Body of pancreas (tissue), 4 donors: ENCODE measurements around the gene PIGR.
"Not testable (repeated sequence)": the region's sequence is repeated elsewhere in the genome, so short reads cannot be mapped to it uniquely, and the experiment has no call there.

Experiments used
- CTCF ChIP-seq, 7 experiments: fragments of 450-650 bp in 4 of 7; fragments of 200-600 bp in 3 of 7; sonication (generic) in 3 of 7; IDR thresholded peaks; one replicate each; pipeline ENCODE4 v1.5.1; 2016 to 2019; ENCODE audit warnings: antibody characterized with exemption in 7 of 7
- POLR2A ChIP-seq, 3 donors: fragments of 450-650 bp; IDR thresholded peaks; one replicate each; pipeline ENCODE4 v1.6.1; 2016; ENCODE audit warnings: antibody characterized with exemption in 3 of 3, mild to moderate bottlenecking in 2 of 3

GRCh38 chr1:206923961-206924557 is 22.2 kb downstream of the PIGR start:
- not testable (repeated sequence) for TF ChIP-seq CTCF, POLR2A (IDR thresholded peaks at IDR 0.05)
